A549 (cell line): Measurements from ENCODE around the gene NRTN. TPM values are rescaled to one million over a fixed set of nuclear protein-coding genes. Genes with fewer than 3 reads are reported as not detected.
"Not testable (repeated sequence)": the region's sequence is repeated elsewhere in the genome, so short reads cannot be mapped to it uniquely, and the experiment has no call there.

Experiments
- ATAC-seq, 2 experiments: fragments of 200-7000 bp in 1 of 2; fragments of >200 bp in 1 of 2; cut with Nextera tagmentation in 1 of 2; cut with Tn5 transposase in 1 of 2; 3 replicates each; pipeline versions ENCODE4 v1.8.0 to v1.9.1; 2018 to 2020; ENCODE audit warnings: mild to moderate bottlenecking in 1 of 2, moderate library complexity in 1 of 2
- CTCF ChIA-PET: fragments of 300-600 bp; sonication (Branson Sonifier 250); formaldehyde crosslinking; extraction: SDS; loops from one replicate; lab custom pipeline; 2021; ENCODE audit warnings: antibody characterized with exemption, inconsistent platforms; lab: Yijun Ruan, JAX
- POLR2A ChIA-PET: fragments of 350-600 bp; formaldehyde crosslinking; extraction: SDS; loops from one replicate; lab custom pipeline; 2021; ENCODE audit warnings: antibody characterized with exemption, inconsistent platforms; lab: Yijun Ruan, JAX
- DNase-seq, 2 experiments: peaks; one replicate each; pipeline versions ENCODE4 v3.0.0 to v3.0.0-alpha.2; 2011 to 2016; ENCODE audit warnings: low read depth in 1 of 2, low spot score in 1 of 2
- FAIRE-seq: peaks from 2 replicates; lab custom pipeline; 2011; peaks lifted over from hg19 to GRCh38; lab: Jason Lieb, UNC
- H3K27ac ChIP-seq, 2 experiments: fragments of >200 bp; sonication (Bioruptor Twin); formaldehyde crosslinking; 3 replicates each; pipeline ENCODE4 v1.5.1; 2016 to 2017
- H3K4me1 ChIP-seq: fragments of >200 bp; sonication (Bioruptor Twin); formaldehyde crosslinking; 3 replicates; pipeline ENCODE4 v1.6.1; 2016
- H3K4me2 ChIP-seq: fragments of >200 bp; sonication (Bioruptor Twin); formaldehyde crosslinking; 3 replicates; pipeline ENCODE4 v1.6.1; 2016
- H3K4me3 ChIP-seq: fragments of >200 bp; sonication (Bioruptor Twin); formaldehyde crosslinking; 3 replicates; pipeline ENCODE4 v1.5.1; 2016
- H3K9me3 ChIP-seq: fragments of >200 bp; sonication (Bioruptor Twin); formaldehyde crosslinking; 3 replicates; pipeline ENCODE4 v1.6.1; 2016
- BCL3 ChIP-seq: fragments of >200 bp; sonication (Bioruptor Twin); formaldehyde crosslinking; IDR thresholded peaks from 3 replicates; pipeline ENCODE4 v1.6.1; 2016
- EHF ChIP-seq: fragments of 250-450 bp; sonication (Bioruptor Pico); IDR thresholded peaks from 2 replicates; pipeline ENCODE4 v1.5.0; 2020; ENCODE audit warnings: mild to moderate bottlenecking
- EHMT2 ChIP-seq: fragments of 200-600 bp; sonication (generic); IDR thresholded peaks from 2 replicates; pipeline ENCODE4 v1.6.1; 2016; ENCODE audit warnings: antibody characterized with exemption, low read depth, mild to moderate bottlenecking, moderate library complexity
- ELK1 ChIP-seq: fragments of 150-350 bp; IDR thresholded peaks from 2 replicates; pipeline ENCODE4 v1.6.1; 2014; ENCODE audit warnings: low read depth, mild to moderate bottlenecking, low read length
- EP300 ChIP-seq, 2 experiments: fragments of >200 bp; sonication (Bioruptor Twin); formaldehyde crosslinking; IDR thresholded peaks; 2 replicates in 1 of 2; 3 replicates in 1 of 2; pipeline ENCODE4 v1.6.1; 2016 to 2017
- FOSB ChIP-seq: fragments of 250-450 bp; sonication (Bioruptor Pico); IDR thresholded peaks from 2 replicates; pipeline ENCODE4 v1.5.0; 2020; ENCODE audit warnings: mild to moderate bottlenecking, moderate library complexity
- GATA3 ChIP-seq: IDR thresholded peaks from 2 replicates; pipeline ENCODE4 v1.6.1; 2012; ENCODE audit warnings: borderline replicate concordance
- HES2 ChIP-seq: fragments of >200 bp; sonication (Bioruptor Twin); formaldehyde crosslinking; IDR thresholded peaks from 2 replicates; pipeline ENCODE4 v1.6.1; 2016
- HEYL ChIP-seq: fragments of 250-450 bp; sonication (Bioruptor Pico); IDR thresholded peaks from 2 replicates; pipeline ENCODE4 v1.8.0; 2021; ENCODE audit warnings: mild to moderate bottlenecking, moderate library complexity
- HOXB13 ChIP-seq: fragments of 250-450 bp; sonication (Bioruptor Pico); IDR thresholded peaks from 2 replicates; pipeline ENCODE4 v1.5.0; 2020; ENCODE audit warnings: low read depth, mild to moderate bottlenecking, moderate library complexity
- HOXB5 ChIP-seq: fragments of 250-450 bp; sonication (Bioruptor Pico); IDR thresholded peaks from 2 replicates; pipeline ENCODE4 v1.5.0; 2020; ENCODE audit warnings: mild to moderate bottlenecking, moderate library complexity
- NPAS2 ChIP-seq: fragments of 250-450 bp; sonication (Bioruptor Pico); IDR thresholded peaks from 2 replicates; pipeline ENCODE4 v1.8.0; 2022; ENCODE audit warnings: mild to moderate bottlenecking, moderate library complexity, borderline replicate concordance
- PBX3 ChIP-seq: IDR thresholded peaks from 2 replicates; pipeline ENCODE4 v1.6.1; 2012
- PHF8 ChIP-seq: fragments of 200-600 bp; sonication (generic); IDR thresholded peaks from 2 replicates; pipeline ENCODE4 v1.6.1; 2016; ENCODE audit warnings: low read depth, mild to moderate bottlenecking, antibody characterized with exemption, moderate library complexity, borderline replicate concordance
- POLR2AphosphoS2 ChIP-seq: conservative IDR thresholded peaks from 2 replicates; pipeline ENCODE4 v1.6.1; 2012; ENCODE audit warnings: low read length, improper control_type of control experiment, inconsistent platforms
- RFX5 ChIP-seq: fragments of 450-650 bp; IDR thresholded peaks from 2 replicates; pipeline ENCODE4 v1.7.1; 2014; ENCODE audit warnings: antibody characterized with exemption, mild to moderate bottlenecking, moderate library complexity
- SMC3 ChIP-seq: fragments of >200 bp; sonication (Bioruptor Twin); formaldehyde crosslinking; IDR thresholded peaks from 3 replicates; pipeline ENCODE4 v1.6.1; 2018; ENCODE audit warnings: inconsistent platforms
- TP53 ChIP-seq: fragments of 250-450 bp; sonication (Bioruptor Pico); IDR thresholded peaks from 2 replicates; pipeline ENCODE4 v1.5.0; 2021; ENCODE audit warnings: mild to moderate bottlenecking, moderate library complexity
- ZFP36 ChIP-seq: fragments of 450-650 bp; IDR thresholded peaks from 2 replicates; pipeline ENCODE4 v1.6.1; 2014; ENCODE audit warnings: borderline replicate concordance; ENCODE audit not compliant: partially characterized antibody
- WGBS: methylation state at CpG from one replicate; pipeline ENCODE4 v1.1.6; 2017; ENCODE audit errors: missing lambda C conversion rate; 5-methylcytosine and 5-hydroxymethylcytosine counted together
- polyA plus RNA-seq, 4 experiments: library from polyadenylated mRNA; depleted of rRNA in 3 of 4; stranded (reverse); fragments of >200 nt; fragmentation: RNase III in 1 of 4; extraction: RNeasy Plus Mini Kit Qiagen cat#74134 plus additional on column Dnase treatment in 1 of 4; gene quantifications; 2 replicates in 3 of 4; 3 replicates in 1 of 4; pipeline ENCODE4 v1.2.3, GENCODE V29; 2011 to 2017

Gene NRTN
- polyA plus RNA-seq, 2 of the 4 experiments (the other 2 are of a cell fraction) = 0.32 to 0.61 TPM

GRCh38 chr19:5844456-5845433, 39.9 kb downstream of the NRTN start:
- FAIRE-seq (no peak), DNase-seq (no peak), ATAC-seq (no peak)
- Histone ChIP-seq H3K4me2 (no peak overlapping the region), H3K9me3 (no peaks in the 10 kb centered on the region), H3K4me1 (peaks cover 5% of the 10 kb centered on the region; the same call in 2 of the 3 replicates), H3K4me3 (no peak overlapping the region), H3K27ac (no peak overlapping the region)
- TF ChIP-seq HOXB13 (CRISPR knock-in tag) (no peak), POLR2AphosphoS2 (no peak), ZFP36 (no peak), EHMT2 (no peak), EP300 (IDR thresholded peaks at IDR 0.05) (no peak), BCL3 (no peak), PBX3 (no peak), FOSB (CRISPR knock-in tag) (no peak), GATA3 (no peak), HEYL (no peak), ELK1 (no peak), RFX5 (no peak), HES2 (no peak), EHF (CRISPR knock-in tag) (no peak), PHF8 (no peak), SMC3 (no peak), HOXB5 (CRISPR knock-in tag) (no peak), TP53 (CRISPR knock-in tag) (no peak), NPAS2 (CRISPR knock-in tag) (no peak)
- WGBS = 68% methylated on average over 11 of the region's 24 CpGs
- POLR2A ChIA-PET = interaction anchor here (1.8 kb wide), 1 partner anchor 17 kb away, joined by 10 read pairs; no protein-coding TSS in a partner anchor
- CTCF ChIA-PET = no interaction called here

GRCh38 chr19:5847846-5848245, 43.0 kb downstream of the NRTN start:
- FAIRE-seq, H3K4me2 ChIP-seq, H3K27ac ChIP-seq, DNase-seq, POLR2A ChIA-PET, H3K9me3 ChIP-seq, ATAC-seq, CTCF ChIA-PET, H3K4me3 ChIP-seq: not testable (repeated sequence)
- H3K4me1 ChIP-seq = peaks cover 14% of the 10 kb centered on the region
- WGBS = 66% methylated on average over 10 of the region's 10 CpGs

GRCh38 chr19:5848621-5849020, 43.8 kb downstream of the NRTN start:
- POLR2A ChIA-PET = not testable (repeated sequence)

More at GRCh38 chr19:5848621-5849020, 43.8 kb downstream of the NRTN start:
- CTCF ChIA-PET = interaction anchor here (1.0 to 1.4 kb wide), 2 partner anchors 45 to 54 kb away, joined by 3 read pairs; no protein-coding TSS in a partner anchor
- not testable (repeated sequence) for H3K9me3 ChIP-seq, H3K4me3 ChIP-seq, ATAC-seq, H3K4me2 ChIP-seq, DNase-seq, FAIRE-seq, H3K27ac ChIP-seq
- WGBS = 81% methylated on average over 5 of the region's 5 CpGs
- H3K4me1 ChIP-seq = peaks cover 14% of the 10 kb centered on the region
